HG03108 (cell line): ENCODE data around the gene TBX21.
A peak's percentile ranks its signal among the peaks of the same experiment; 100 is the strongest.

Experiments used
- ATAC-seq: cut with Tn5 transposase; IDR thresholded peaks from one replicate; pipeline ENCODE4 v1.9.1; 2021; ENCODE audit warnings: moderate library complexity; ENCODE audit not compliant: unreplicated experiment

TBX21 gene, protein sequence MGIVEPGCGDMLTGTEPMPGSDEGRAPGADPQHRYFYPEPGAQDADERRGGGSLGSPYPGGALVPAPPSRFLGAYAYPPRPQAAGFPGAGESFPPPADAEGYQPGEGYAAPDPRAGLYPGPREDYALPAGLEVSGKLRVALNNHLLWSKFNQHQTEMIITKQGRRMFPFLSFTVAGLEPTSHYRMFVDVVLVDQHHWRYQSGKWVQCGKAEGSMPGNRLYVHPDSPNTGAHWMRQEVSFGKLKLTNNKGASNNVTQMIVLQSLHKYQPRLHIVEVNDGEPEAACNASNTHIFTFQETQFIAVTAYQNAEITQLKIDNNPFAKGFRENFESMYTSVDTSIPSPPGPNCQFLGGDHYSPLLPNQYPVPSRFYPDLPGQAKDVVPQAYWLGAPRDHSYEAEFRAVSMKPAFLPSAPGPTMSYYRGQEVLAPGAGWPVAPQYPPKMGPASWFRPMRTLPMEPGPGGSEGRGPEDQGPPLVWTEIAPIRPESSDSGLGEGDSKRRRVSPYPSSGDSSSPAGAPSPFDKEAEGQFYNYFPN

DNA sequence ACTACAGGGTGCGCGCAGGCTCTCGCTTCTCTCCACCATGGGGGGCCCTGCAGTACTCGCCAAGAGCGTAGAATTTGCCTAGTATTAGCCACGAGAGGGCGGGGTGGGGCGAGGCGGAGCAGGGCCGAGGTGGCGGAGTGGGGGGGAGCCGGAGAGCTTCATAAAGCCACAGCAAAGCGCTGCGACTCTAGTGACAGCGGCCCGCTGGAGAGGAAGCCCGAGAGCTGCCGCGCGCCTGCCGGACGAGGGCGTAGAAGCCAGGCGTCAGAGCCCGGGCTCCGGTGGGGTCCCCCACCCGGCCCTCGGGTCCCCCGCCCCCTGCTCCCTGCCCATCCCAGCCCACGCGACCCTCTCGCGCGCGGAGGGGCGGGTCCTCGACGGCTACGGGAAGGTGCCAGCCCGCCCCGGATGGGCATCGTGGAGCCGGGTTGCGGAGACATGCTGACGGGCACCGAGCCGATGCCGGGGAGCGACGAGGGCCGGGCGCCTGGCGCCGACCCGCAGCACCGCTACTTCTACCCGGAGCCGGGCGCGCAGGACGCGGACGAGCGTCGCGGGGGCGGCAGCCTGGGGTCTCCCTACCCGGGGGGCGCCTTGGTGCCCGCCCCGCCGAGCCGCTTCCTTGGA lies at the start of gene TBX21:
Gene TBX21, plus strand, starts transcription at position 190 of the 627 bp plus-strand sequence. Its CDS starts 219 bp downstream, at position 409.
- ATAC-seq = peak; percentile 50

DNA sequence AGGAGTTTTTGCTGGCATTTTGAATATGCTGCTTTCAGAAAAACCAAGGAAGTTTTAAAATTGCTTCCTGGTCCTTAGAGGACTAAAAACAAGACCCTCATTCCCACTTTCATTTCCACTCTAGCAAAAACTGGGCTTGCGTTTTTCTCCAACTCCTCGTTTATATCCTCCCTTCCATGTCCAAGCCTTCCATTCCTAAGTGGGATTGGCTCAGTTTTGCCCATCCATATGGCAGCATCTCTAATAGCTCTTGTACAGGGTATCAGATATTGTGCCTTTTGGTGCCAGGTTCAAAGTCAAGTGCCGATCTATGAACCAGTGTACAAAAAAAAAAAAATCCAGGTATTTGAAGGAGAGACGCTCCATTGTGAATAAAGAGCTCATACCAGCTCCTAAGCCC lies 49.0 kb upstream of the TBX21 start:
- no peak for ATAC-seq

DNA sequence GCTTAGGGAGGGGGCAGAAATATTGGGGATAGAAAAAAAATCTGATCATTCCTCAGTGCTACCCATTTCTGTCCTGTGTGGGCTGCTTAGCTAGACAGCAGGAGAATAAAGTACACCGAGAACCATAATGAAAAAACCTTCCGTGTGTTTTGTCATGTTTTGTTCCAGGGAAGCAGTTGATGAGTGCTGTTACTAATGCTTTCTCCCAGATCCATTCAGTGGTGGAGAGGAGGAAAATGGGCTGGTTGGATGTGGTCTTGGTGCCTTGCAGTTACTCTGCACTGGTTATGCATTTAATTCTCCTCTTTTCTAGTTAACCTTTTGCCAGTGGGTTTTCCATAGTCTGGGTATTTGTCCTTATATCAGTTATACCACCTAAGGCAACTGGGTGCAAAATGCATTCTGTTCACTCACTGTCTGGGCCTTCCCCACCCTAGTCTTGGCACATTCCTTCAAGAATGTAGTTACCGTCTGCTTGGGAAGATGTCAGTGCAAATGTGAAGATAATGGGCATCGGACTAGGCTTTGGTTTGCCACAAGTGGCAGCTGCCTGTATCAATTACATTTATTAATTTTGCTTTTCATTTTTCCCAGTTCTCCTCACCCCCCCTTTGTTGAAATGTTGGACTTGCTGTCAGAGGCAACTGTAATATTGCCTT lies 48.4 kb upstream of the TBX21 start:
- ATAC-seq = no peak

DNA sequence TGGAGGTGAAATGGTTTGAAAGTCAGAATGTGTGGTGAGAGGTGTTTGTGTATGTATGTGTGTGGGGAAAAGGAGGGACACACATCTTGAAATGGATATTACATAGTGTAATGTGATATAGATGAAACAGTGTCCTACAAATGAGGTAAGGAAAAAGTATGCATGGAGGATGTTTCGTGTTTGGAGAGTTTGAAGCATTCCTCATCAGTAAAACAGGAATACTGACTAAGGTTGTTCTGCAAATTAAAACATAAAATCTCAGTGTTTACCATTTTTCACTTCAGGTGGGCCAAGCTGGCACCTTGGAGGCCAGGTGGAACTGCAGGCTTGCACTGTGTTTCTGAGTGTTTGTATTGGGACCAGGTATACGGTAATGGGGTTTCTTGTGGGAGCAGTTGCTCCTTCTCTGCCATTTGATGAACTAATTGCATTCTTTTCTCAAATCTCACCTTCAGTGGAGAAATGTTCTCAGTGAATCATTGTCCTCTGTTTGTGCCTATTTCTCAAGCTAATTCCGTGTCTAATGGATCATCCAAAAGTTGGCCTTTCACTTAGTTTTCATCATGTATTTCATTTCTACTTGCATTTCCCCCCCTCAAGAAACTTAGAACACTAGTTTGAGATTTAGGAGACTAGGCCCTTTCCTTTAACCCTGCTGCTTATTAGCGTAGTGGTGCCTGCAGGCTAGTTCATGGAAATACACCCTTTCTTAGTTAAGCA lies 47.3 kb upstream of the TBX21 start:
- ATAC-seq = no peak

DNA sequence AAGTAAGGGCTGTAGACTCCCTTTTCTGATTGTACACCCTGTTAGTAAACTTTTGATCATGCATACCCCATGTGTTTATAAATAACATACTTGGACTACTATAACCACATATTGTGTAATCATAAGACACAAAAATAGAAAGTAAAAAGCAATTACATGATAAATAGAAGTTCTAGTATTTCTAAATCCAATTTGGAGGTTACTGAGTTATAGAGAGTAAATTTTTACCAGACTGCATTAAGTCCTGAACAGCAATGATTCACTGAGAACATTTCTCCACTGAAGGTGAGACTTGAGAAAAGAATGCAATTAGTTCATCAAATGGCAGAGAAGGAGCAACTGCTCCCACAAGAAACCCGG lies 46.8 kb upstream of the TBX21 start:
- no peak for ATAC-seq

DNA sequence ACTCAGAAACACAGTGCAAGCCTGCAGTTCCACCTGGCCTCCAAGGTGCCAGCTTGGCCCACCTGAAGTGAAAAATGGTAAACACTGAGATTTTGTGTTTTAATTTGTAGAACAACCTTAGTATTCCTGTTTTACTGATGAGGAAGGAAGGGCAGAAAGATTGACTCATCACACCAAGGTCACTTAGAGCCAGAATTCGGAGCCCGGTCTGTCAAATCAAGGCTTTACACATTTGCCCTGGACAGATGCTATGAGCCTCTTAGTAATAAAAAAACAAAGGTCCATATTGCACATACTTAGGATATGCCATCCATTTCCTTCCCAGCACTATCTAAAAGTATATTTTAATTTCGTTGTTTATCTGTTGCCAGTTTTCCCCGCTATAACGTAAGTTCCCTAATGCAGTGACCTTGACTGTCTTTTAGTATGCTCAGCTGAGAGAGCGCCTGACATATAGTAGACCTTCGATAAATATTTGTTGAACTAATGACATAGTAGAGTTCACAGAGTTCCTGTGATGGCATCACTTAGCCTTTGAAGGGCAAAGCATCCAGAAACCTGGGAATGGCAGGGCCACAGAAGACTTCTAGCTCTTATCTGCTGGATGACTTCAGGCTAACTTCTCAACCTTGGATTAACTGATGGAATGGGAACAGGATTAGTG lies 46.2 kb upstream of the TBX21 start:
- ATAC-seq = no peak

DNA sequence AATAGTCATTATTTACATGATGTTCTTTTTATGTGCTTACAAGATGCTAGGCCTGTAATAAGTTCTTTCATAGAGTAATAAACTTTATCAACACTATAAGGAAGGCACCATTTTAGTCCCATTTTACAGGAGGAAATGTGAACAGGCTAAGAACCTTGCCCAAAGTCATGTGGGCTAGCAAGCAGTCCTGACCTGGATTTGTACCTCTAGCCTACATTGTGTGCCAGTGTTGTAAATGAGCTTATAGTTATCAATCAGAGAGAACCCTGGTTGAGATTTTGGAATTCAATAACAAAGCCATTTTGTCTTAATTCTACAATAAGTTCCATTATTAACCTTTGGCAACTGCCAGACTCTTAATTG lies 45.7 kb upstream of the TBX21 start:
- no peak for ATAC-seq

DNA sequence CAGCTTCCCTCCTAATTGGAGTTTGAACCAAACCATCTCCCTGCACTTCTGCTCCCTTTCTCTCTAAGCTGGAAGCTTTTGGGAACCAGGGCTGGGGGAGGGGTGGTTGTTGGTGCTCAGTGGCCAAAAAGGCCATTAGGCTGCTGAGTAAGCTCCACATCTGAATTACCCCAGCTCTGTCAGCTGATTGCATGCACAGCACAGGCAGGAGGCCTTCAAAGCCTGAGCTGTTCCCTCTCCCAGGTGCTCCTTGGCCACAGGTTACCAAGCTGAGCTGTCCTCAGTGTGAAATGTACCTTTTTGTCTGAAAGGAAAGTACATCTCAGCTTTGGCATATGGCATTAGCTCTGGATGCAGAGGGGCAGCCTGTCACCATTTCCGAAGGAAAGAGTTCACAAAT lies 45.3 kb upstream of the TBX21 start:
- no peak for ATAC-seq

DNA sequence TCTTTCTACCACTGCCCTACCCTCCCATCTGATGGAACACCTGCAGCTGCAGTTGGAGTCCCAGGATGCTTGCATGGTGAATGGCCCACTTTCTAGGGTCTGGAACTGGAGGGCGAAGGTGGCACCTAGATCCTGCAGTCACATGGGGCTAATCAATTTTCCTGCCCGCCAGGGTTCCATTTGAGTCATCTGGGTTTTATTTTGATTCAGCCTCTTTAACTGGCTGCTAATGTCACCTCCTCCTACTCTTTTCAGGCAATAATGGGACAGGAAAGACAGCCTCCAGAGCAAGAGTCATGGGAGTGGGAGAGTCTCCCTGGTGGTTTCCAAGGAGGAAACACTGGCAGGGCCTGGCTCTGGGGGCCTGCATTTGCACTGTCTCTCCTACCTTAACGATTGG lies 42.9 kb upstream of the TBX21 start:
- ATAC-seq = no peak

DNA sequence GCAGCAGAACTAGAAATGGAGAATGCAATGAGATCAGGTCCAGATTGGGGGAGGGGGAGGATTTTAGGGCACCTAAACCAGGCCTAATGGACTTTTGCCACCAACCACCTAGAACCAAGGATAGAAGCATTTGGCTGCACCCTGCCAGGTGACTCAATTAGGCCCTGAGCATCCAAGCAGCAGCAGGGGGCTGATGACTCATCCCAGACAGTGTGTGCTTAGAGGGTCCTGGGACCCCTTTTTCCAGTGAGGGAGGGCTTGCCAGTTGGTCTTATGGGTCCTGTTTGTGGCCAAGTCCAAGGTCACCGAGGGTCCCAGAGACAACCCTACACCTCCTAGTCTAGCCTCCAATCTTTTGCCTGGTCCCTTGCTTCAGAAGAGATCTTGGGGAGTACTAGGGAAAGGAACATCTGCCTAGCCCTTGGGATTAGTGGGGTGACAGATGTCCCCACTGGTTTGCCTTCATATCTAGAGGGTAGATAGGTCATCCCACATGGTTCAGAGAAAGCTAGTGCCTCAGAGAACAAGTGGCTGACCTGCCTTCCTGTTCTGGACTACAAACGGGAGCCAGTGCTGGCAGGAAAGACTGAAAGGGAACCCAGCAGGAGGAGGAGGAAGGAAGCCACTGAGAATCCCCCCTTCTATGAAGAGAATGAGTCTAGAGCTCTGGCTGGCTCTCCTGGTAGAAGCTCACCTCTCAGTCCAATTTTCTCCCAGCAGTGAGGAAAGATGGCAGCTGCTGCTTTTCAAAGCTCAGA lies 40.7 kb upstream of the TBX21 start:
- ATAC-seq = no peak

DNA sequence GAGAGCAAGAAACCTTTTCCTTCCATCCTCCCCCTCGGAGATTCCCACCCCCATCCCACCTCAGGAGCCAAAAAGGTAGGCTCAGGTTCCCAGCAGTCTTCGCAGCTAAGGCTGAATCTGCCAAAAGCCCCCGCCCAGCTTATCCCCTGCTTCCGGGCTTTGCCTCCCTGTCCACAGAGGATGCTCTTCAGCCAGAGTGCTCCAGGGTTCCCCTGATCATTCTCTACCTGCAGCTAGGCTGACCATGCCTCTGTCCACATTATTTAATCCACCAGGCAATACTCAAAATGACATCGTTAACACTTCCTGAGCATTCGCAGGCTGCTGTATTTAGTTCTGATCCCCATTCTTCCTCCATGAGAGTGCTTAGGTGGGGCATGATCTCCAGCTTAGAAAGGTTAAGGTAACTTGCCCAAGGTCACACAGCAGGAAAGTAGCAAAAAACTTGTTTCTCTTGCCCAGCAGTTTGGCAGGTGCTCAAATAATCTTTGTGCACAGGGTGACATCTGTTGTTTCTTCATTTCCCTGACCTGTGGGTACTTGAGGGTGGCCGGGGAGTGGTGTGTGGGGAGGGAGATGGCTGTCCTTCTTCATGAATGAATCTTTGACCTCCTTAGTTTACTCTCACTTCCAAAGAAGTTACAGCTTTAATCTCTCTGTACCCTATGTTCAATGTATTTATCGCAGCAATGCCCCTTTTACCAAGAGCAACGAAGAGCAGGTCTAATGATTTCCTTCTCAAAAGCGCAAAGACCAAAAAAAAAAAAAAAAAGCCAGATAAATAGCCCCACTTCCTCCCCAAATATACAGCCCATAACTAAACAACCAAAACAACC lies 39.9 kb upstream of the TBX21 start:
- ATAC-seq = no peak

DNA sequence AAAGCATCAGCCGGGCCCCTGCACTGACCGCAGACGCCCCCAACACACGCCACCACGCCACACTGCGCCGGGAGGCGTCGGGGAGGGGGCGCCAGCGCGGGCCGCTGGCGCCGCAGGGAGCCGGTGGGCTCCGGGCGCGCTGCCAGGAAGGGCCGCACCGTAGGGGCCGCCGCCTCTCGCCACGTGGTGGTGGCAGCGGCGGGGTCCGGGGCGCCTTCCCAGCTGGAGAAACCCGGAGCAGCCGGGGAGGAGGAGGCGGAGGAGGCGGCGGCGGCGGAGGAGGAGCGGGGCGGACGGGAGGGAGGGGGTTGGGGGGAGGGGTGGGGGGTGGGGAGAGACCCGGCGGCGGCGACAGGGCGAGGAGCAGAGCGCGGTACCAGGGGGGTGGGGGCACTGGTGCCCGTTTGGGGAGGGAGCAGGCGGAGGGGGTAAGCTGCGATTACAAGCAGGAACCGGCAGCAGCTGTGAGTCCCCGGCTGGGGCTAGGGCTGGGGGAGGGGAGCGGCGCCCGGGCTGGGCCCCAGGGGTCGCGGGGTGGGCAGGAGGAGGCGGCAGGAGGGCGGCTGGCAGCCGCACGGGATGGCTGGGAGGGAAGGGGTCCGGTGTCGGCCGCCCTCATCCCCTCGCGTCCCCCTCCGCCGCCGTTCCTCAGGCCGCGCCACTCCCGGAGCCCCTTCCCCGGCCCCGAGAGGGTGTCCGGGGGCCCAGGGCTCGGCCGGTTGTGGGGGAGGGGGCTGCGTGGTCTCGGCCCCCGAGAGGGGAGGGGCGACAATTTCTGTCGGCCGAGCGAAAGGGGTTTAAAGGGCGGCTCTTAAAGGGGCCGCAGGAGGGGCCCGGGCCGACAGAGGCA lies 39.1 kb upstream of the TBX21 start, which contains the start of gene TBKBP1:
Gene TBKBP1, plus strand, starts transcription at position 431 of the 850 bp plus-strand sequence. CDS start 1,952 bp downstream, outside the sequence.
- ATAC-seq = no peak

DNA sequence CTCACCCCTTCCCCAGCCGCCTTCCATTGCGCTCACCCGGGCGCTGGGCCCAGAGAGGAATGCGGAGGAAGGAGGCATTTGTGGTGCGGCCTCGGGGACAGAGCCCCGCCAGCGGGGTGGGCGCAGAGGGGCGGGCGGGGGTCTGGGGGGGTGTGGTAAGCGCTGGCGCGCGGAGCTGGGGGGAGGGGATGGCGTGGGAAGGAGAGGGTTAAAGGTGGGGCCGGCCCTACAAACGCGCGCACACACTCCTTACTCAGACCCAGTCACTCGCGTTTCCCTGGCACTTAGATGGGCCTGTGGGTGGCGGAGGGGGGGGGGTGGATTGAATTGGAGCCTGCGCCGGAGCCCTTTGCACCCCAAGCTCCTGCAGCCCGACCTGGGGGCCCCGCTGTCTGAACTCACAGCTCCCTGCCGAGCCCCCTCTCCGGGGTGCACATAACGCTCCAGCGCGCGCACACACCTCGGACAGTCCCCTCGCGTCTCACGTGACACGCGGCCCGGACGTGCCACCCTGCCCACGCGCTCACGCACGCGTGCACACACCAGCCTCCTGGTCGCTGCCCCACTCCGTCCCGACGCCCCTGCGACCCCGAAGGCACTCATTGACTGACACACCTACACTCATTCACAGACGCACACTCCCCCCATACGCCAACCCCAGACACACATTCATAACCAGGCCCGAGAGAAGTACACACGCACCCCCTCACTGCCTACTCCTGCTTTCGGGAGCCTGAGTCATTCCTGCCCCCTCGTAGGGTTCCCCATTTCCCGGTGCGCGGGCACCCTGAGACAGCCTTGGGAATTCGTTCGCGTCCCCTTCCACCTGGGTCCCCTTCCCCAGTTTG lies 38.2 kb upstream of the TBX21 start:
- no peak for ATAC-seq

DNA sequence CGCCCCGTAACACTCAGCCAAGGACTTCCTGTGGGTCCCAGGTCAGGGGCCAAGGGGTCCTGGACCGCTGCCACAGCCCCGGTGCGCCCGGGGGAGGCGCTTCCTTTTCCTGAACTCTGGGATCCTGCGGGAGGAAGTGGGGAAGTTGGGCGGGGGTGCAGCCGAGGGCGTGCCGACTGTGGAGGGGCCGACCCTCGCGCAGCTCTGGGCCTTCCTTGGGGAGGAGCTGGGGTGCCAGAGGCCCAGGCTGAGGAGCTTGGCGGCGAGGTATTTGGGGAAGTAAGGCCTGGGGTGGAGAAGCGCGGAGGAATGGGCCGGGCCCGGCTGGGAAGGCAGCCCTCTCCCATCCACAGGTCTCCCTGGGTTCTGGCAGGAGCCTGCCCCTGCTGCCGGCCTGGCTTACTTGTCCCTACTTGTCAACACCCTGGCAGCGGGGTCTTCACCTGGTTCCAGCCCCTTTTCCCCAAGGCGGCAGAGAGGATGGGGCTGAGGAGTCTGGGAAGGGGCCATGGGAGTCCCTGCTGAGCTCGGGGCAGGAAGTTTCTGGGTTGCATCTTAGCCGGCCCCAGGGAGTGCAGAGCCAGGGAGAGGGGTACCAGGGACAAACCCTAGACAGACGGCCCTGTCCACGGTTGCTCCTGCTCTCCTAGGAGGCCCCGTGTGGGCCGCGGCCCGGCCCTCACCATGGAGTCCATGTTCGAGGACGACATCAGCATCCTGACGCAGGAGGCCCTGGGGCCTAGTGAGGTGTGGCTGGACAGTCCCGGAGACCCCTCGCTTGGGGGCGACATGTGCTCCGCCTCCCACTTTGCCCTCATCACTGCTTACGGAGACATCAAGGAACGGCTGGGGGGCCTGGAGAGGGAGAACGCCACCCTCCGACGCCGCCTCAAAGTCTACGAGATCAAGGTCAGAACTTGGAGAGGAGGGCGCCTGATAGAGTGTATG lies 37.3 kb upstream of the TBX21 start:
- ATAC-seq = no peak

DNA sequence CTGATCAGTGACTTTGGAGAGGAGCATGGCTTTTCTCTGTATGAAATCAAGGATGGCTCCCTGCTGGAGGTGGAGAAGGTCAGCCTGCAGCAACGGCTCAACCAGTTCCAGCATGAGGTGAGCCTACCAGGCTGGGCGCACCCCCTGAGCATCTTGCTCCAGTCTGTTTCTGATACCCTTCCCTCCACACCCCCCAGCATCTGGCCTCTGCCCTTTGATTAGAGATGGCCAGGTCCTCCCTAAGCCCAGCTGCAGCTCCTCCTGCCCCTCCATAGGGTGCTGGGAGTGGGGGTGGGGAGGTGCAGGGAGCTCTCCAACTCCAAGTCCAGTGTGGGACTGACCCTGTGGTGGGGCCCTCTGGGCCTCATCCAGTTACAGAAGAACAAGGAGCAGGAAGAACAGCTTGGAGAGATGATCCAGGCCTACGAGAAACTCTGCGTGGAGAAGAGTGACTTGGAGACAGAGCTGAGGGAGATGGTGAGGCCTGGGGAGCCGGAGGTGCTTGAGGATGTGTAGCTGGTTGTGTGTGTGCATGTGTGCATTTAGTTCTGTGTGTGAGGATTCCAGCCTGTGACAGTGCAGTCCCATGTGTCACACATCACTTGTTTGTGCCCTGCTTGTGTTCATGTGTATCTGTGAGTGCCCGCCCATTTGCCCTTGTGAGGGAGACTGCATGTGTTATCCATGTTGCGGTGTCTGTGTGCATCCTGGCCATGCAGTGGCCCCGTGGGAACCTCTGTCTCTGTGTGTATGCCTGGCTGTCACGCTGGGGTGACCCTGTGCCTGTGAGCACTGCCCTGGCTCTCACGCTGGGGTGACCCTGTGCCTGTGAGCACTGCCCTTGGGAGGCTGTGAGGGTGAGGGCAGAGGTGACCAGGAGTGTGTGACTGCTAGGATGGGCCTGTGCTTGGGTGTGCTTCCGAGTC lies 36.1 kb upstream of the TBX21 start:
- no peak for ATAC-seq
